ENCODE data around the gene RAB11B. TPM values are rescaled to one million over a fixed set of nuclear protein-coding genes. Genes with fewer than 3 reads are reported as not detected.

Gene RAB11B
- total and polyA plus RNA-seq, 10 of the 15 experiments (the other 5 are each of a cell fraction or from before 2014, with no cell fraction given): 0.92 to 82.5 (median 17.9) TPM

- TF ChIP-seq YBX1 (IDR thresholded peaks at IDR 0.05) (no peak), POLR2A (IDR thresholded peaks at IDR 0.05; ENCODE audit: low read depth, low read length) (peak; percentile 81), CHD2 (IDR thresholded peaks at IDR 0.05; ENCODE audit: borderline replicate concordance, low read depth, low read length) (peak; percentile 97), SIN3A (IDR thresholded peaks at IDR 0.05; ENCODE audit: low read depth, low read length) (no peak), ZSCAN29 (IDR thresholded peaks at IDR 0.05) (peak; percentile 73; the same call in 1 of the 2 replicates), BHLHE40 (IDR thresholded peaks at IDR 0.05; ENCODE audit: borderline replicate concordance in 1 of 2, low read depth in 2 of 2, low read length in 1 of 2) (peak in 1 of 2 experiments; percentile 49; a peak in 2 of 4 replicates), NR2C1 (IDR thresholded peaks at IDR 0.05) (peak; percentile 80), ZNF687 (IDR thresholded peaks at IDR 0.05) (peak; percentile 54; the same call in 1 of the 2 replicates), BRCA1 (IDR thresholded peaks at IDR 0.05; ENCODE audit: low read depth, low read length) (peak; percentile 62; the same call in 1 of the 2 replicates), HDGF (IDR thresholded peaks at IDR 0.05) (peak; percentile 45; the same call in 1 of the 2 replicates), ZBTB40 (IDR thresholded peaks at IDR 0.05; ENCODE audit: borderline replicate concordance) (peak; percentile 96), KDM1A (IDR thresholded peaks at IDR 0.05; ENCODE audit: borderline replicate concordance) (no peak), JUND (IDR thresholded peaks at IDR 0.05; ENCODE audit: low read depth, low read length) (peak; percentile 98), RUNX3 (IDR thresholded peaks at IDR 0.05; ENCODE audit: low read length) (peak; percentile 65), STAT1 (conservative IDR thresholded peaks at IDR 0.05) (peak; percentile 78; the same call in 1 of the 2 replicates), YY1 (IDR thresholded peaks at IDR 0.05; ENCODE audit: low read depth, low read length) (peak; percentile 19; the same call in 1 of the 2 replicates), ZNF384 (IDR thresholded peaks at IDR 0.05; ENCODE audit: borderline replicate concordance, low read depth, low read length) (no peak), CHD1 (IDR thresholded peaks at IDR 0.05; ENCODE audit: low read depth, low read length) (peak; percentile 90)
- TF ChIP-seq, protein P1, sequence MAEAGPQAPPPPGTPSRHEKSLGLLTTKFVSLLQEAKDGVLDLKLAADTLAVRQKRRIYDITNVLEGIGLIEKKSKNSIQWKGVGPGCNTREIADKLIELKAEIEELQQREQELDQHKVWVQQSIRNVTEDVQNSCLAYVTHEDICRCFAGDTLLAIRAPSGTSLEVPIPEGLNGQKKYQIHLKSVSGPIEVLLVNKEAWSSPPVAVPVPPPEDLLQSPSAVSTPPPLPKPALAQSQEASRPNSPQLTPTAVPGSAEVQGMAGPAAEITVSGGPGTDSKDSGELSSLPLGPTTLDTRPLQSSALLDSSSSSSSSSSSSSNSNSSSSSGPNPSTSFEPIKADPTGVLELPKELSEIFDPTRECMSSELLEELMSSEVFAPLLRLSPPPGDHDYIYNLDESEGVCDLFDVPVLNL (IDR thresholded peaks at IDR 0.05; ENCODE audit: low read depth, low read length): peak; percentile 39; the same call in 1 of the 2 replicates
Measured at GRCh38 chr19:8389891-8390616, at the start of gene RAB11B (continued).
